ENCODE measurements around the gene XRCC4.

XRCC4 gene

GRCh38 chr5:83076742-83077661, at the start of gene XRCC4, which contains the start of gene TMEM167A:
XRCC4 (plus strand) TSS chr5:83077547; CDS start chr5:83104920, 27,373 bp downstream.
TMEM167A (minus strand) TSS chr5:83077394; CDS start chr5:83077323, 71 bp downstream.
- Mint-ChIP-seq H3K4me1 (peaks cover 16 to 50% of the 10 kb centered on the region in 2 donors), H3K27me3 (no peaks in the 10 kb centered on the region), H3K4me3 (peak within 1 kb of the TSS; percentile 98), H3K36me3 (peaks cover 24 to 27% of the 10 kb centered on the region in 2 donors), H3K9me3 (peaks cover 0 to 2% of the 10 kb centered on the region in 2 donors), H3K27ac (peak within 1 kb of the TSS; percentile 100)
- peak; percentile 99 for ATAC-seq (replicated peaks)
- peak; percentile 96 for DNase-seq

- Mint-ChIP-seq H3K9me3 (no peaks in the 10 kb centered on the region), H3K27me3 (no peaks in the 10 kb centered on the region), H3K4me1 (peaks cover 13 to 20% of the 10 kb centered on the region in 2 donors), H3K27ac (peak overlapping the region; percentile 59), H3K4me3 (no peak overlapping the region), H3K36me3 (peaks cover 0 to 5% of the 10 kb centered on the region in 2 donors)
- DNase-seq = no peak
- no peak for ATAC-seq (replicated peaks)
These were observed 47.4 kb upstream of the XRCC4 start for GRCh38 chr5:83029912-83030311.

DNA sequence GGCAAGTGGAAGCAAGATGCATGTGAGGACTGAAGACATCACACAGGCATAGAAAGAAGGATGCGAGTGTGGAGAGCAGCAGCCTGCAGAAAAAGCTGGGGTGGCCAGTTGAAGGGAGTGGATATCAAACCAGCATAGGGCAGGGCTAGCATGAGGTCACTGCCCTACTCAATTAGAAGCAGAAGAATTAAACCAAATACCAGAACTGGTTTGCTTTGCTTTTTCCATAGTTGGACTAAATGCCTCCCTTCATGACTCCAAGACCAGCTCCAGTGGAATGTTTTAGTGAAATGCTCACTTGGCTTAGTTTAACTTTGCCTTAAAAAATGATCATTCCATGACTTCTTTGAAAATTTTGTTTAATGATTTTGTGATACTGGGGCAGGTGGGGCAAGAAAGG, 46.0 kb upstream of the XRCC4 start:
- H3K9me3 Mint-ChIP-seq = no peaks in the 10 kb centered on the region
- H3K4me3 Mint-ChIP-seq = no peak overlapping the region
- ATAC-seq (replicated peaks) = no peak
- peaks cover 7 to 14% of the 10 kb centered on the region in 2 donors for H3K4me1 Mint-ChIP-seq
- H3K36me3 Mint-ChIP-seq = no peaks in the 10 kb centered on the region
- no peaks in the 10 kb centered on the region for H3K27me3 Mint-ChIP-seq
- H3K27ac Mint-ChIP-seq = no peak overlapping the region
- DNase-seq = no peak

- H3K4me1 Mint-ChIP-seq = peaks cover 0 to 10% of the 10 kb centered on the region in 2 donors
- peaks cover 0 to 4% of the 10 kb centered on the region in 2 donors for H3K36me3 Mint-ChIP-seq
- H3K27ac Mint-ChIP-seq = no peak overlapping the region
- H3K4me3 Mint-ChIP-seq = no peak overlapping the region
- DNase-seq (no peak), ATAC-seq (replicated peaks) (no peak)
- H3K27me3 Mint-ChIP-seq = no peaks in the 10 kb centered on the region
- no peaks in the 10 kb centered on the region for H3K9me3 Mint-ChIP-seq
These were observed 43.3 kb upstream of the XRCC4 start for GRCh38 chr5:83034036-83034435.

- H3K4me3 Mint-ChIP-seq = no peak overlapping the region
- H3K4me1 Mint-ChIP-seq = peaks cover 0 to 10% of the 10 kb centered on the region in 2 donors
- peaks cover 0 to 4% of the 10 kb centered on the region in 2 donors for H3K36me3 Mint-ChIP-seq
- H3K27ac Mint-ChIP-seq = no peak overlapping the region
- DNase-seq (no peak), ATAC-seq (replicated peaks) (no peak)
- no peaks in the 10 kb centered on the region for H3K9me3 Mint-ChIP-seq
- H3K27me3 Mint-ChIP-seq = no peaks in the 10 kb centered on the region
These were observed 42.7 kb upstream of the XRCC4 start for GRCh38 chr5:83034528-83035207.

GRCh38 chr5:83035373-83036100, 41.8 kb upstream of the XRCC4 start:
- Mint-ChIP-seq H3K27me3 (no peaks in the 10 kb centered on the region), H3K9me3 (no peaks in the 10 kb centered on the region), H3K4me1 (peaks cover 0 to 10% of the 10 kb centered on the region in 2 donors), H3K4me3 (no peak overlapping the region), H3K27ac (no peak overlapping the region), H3K36me3 (peaks cover 0 to 4% of the 10 kb centered on the region in 2 donors)
- ATAC-seq (replicated peaks) (peak in 1 of 2 donors; percentile 25), DNase-seq (no peak)

DNA sequence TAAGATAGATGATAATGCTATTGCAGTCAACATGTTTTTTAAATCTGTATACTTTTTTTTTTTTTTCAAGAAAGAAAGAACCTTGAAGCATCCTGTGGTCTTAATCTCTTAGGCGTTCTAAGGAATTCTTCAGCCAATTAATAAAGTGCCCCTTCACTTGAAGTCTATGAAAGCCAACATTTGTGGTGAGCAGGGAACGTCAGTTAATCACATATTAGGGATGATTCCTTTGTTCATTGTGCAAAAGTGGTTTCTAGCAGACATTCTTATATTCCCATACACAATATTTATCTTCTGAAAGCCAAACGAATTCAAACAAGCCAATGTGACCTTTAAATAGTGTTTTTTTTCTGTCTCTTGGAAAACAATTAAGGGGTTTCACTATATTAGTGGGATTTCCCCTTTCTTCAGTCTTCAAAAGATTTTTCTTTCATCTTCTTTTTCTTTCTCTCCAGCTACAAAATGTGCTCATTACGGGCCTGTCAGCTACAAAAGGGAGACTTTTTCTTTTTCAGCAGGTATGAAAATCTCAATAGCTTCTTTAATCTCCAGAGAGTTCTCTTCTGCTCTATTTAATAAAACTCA, 40.3 kb upstream of the XRCC4 start:
- no peak overlapping the region for H3K4me3 Mint-ChIP-seq
- H3K4me1 Mint-ChIP-seq = peaks cover 0 to 10% of the 10 kb centered on the region in 2 donors
- H3K27me3 Mint-ChIP-seq = no peaks in the 10 kb centered on the region
- no peaks in the 10 kb centered on the region for H3K9me3 Mint-ChIP-seq
- no peak overlapping the region for H3K27ac Mint-ChIP-seq
- peaks cover 0 to 4% of the 10 kb centered on the region in 2 donors for H3K36me3 Mint-ChIP-seq
- no peak for DNase-seq
- no peak for ATAC-seq (replicated peaks)

DNA sequence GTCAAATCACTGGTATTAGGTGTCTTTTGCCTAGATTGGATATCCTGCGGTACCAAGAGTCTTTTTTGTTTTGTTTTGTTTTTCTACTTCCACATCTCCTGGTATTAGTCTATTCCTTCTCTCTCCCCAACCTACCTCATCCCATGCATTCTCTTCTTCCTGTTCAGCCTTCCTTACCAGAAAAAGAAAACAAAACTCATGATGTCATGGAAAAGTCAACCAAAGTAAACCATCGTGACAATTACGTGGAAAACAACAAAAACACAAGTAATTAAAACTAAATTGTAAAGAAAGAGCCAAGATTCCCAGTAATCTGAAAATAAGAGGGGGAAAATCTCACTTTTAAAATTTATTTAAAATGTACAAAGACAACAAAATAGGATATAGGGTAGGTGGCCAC, 38.4 kb upstream of the XRCC4 start:
- Mint-ChIP-seq H3K9me3 (no peaks in the 10 kb centered on the region), H3K27me3 (no peaks in the 10 kb centered on the region), H3K4me1 (peaks cover 0 to 10% of the 10 kb centered on the region in 2 donors), H3K27ac (no peak overlapping the region), H3K36me3 (peaks cover 3 to 15% of the 10 kb centered on the region in 2 donors), H3K4me3 (no peak overlapping the region)
- DNase-seq = no peak
- no peak for ATAC-seq (replicated peaks)

GRCh38 chr5:83042507-83042906, 34.8 kb upstream of the XRCC4 start:
- Mint-ChIP-seq H3K4me3 (no peak overlapping the region), H3K9me3 (no peaks in the 10 kb centered on the region)
- DNase-seq = no peak

DNA sequence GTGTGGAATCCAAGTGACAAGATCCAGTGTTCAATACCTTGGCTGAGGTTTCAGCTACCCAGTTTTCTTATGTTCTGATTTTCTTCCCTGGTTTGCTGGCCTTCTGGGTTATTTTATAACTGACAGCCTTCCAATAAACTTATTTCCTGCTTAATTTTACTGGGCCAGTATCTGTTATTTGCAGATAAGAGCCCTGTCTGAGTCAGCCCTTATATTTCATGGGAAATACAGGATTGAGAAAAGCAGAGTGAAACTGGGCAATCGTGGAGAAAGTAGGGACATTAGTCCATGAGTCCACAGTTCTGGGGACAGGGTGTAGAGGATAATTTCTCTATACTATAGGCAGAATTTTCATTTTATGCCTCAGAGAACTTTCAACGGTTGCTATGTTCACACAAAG, 32.4 kb upstream of the XRCC4 start:
- H3K4me1 Mint-ChIP-seq = no peaks in the 10 kb centered on the region
- no peak overlapping the region for H3K4me3 Mint-ChIP-seq
- ATAC-seq (replicated peaks) (no peak), DNase-seq (no peak)
- H3K27ac Mint-ChIP-seq = no peak overlapping the region
- H3K9me3 Mint-ChIP-seq = no peaks in the 10 kb centered on the region
- H3K27me3 Mint-ChIP-seq = no peaks in the 10 kb centered on the region
- peaks cover 8 to 23% of the 10 kb centered on the region in 2 donors for H3K36me3 Mint-ChIP-seq

More at GRCh38 chr5:83042507-83042906, 34.8 kb upstream of the XRCC4 start:
- Mint-ChIP-seq H3K27me3 (no peaks in the 10 kb centered on the region), H3K27ac (no peak overlapping the region), H3K36me3 (peaks cover 4 to 19% of the 10 kb centered on the region in 2 donors), H3K4me1 (peaks cover 0 to 3% of the 10 kb centered on the region in 2 donors)
- no peak for ATAC-seq (replicated peaks)

- DNase-seq (no peak), ATAC-seq (replicated peaks) (no peak)
- Mint-ChIP-seq H3K4me3 (no peak overlapping the region), H3K9me3 (no peaks in the 10 kb centered on the region), H3K36me3 (peaks cover 24 to 35% of the 10 kb centered on the region in 2 donors), H3K27me3 (no peaks in the 10 kb centered on the region), H3K27ac (no peak overlapping the region), H3K4me1 (no peaks in the 10 kb centered on the region)
These were observed 29.1 kb upstream of the XRCC4 start for GRCh38 chr5:83048277-83048676.

DNA sequence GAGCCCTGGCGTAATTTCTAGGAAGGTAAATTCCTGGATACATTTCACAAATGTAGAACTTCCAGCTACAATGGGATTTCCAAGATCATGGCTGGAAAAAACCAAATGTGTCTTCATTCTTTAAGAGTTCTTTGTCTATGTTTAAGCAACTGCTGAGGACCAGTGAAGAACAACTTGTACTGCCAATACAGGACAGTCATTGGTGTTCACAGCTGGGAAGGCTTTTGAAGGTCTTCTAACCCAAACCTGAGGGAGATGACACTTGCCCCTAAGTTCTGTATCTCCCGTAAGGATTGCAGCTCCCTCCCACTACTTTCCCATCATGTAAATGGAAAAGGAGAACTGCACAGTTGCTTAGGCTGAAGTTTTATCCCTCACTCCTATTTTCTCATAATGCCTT, 28.5 kb upstream of the XRCC4 start:
- ATAC-seq (replicated peaks) = no peak
- H3K4me3 Mint-ChIP-seq = no peak overlapping the region

GRCh38 chr5:83049370-83049885, 27.9 kb upstream of the XRCC4 start:
- H3K27me3 Mint-ChIP-seq = no peaks in the 10 kb centered on the region
- DNase-seq (no peak), ATAC-seq (replicated peaks) (no peak)
- no peaks in the 10 kb centered on the region for H3K9me3 Mint-ChIP-seq
- peaks cover 31 to 38% of the 10 kb centered on the region in 2 donors for H3K36me3 Mint-ChIP-seq
- H3K27ac Mint-ChIP-seq = no peak overlapping the region
- H3K4me1 Mint-ChIP-seq = peaks cover 0 to 4% of the 10 kb centered on the region in 2 donors
- H3K4me3 Mint-ChIP-seq = no peak overlapping the region

More for the DNA sequence above, 28.5 kb upstream of the XRCC4 start:
- Mint-ChIP-seq H3K27me3 (no peaks in the 10 kb centered on the region), H3K9me3 (no peaks in the 10 kb centered on the region), H3K36me3 (peaks cover 25 to 37% of the 10 kb centered on the region in 2 donors), H3K4me1 (no peaks in the 10 kb centered on the region), H3K27ac (no peak overlapping the region)
- DNase-seq = no peak

All from stimulated activated naive B cell treated with anti-CD40 and anti-IgM and Interleukin-4, amounts not matched to agents 10 μg/mL and 1 μg/mL and 100 μg/mL, for 72 hours (primary cell).